K562 (cell line): ENCODE data around the gene C1QTNF5. TPM values are rescaled to one million over a fixed set of nuclear protein-coding genes. Genes with fewer than 3 reads are reported as not detected.
A peak's percentile ranks its signal among the peaks of the same experiment; 100 is the strongest.

Source experiments
- BRF1 ChIP-seq: IDR thresholded peaks from 3 replicates; pipeline ENCODE4 v1.6.1; 2011; ENCODE audit warnings: borderline replicate concordance, mild to moderate bottlenecking; ENCODE audit not compliant: insufficient read length; ENCODE audit errors: extremely low read depth
- CBFB ChIP-seq: sonication (generic); formaldehyde crosslinking; IDR thresholded peaks from 2 replicates; pipeline ENCODE4 v1.4.0; 2020; ENCODE audit warnings: mild to moderate bottlenecking, missing genetic modification reagents
- CBX8 ChIP-seq: fragments of 200-600 bp; sonication (generic); IDR thresholded peaks from 2 replicates; pipeline ENCODE4 v1.6.1; 2012; ENCODE audit warnings: borderline replicate concordance, mixed run types, low read depth, mild to moderate bottlenecking, moderate library complexity, mixed read lengths, low read length, control low read depth, inconsistent platforms; ENCODE audit not compliant: poor library complexity, severe bottlenecking; ENCODE audit errors: extremely low read depth
- CREB1 ChIP-seq, 2 experiments: sonication (generic) in 1 of 2; formaldehyde crosslinking in 1 of 2; IDR thresholded peaks; 2 replicates each; pipeline versions ENCODE4 v1.6.1 to v1.8.0; 2012 to 2022; ENCODE audit warnings: inconsistent platforms in 1 of 2, mild to moderate bottlenecking in 1 of 2, missing genetic modification reagents in 1 of 2, moderate library complexity in 1 of 2
- KDM5B ChIP-seq: fragments of 200-600 bp; sonication (generic); IDR thresholded peaks from 2 replicates; pipeline ENCODE4 v1.6.1; 2012; ENCODE audit warnings: low read depth, mild to moderate bottlenecking, moderate library complexity, low read length, control low read depth, inconsistent platforms; ENCODE audit not compliant: insufficient replicate concordance
- MTA3 ChIP-seq: fragments of 450-650 bp; formaldehyde crosslinking; IDR thresholded peaks from 2 replicates; pipeline ENCODE4 v1.6.1; 2017; ENCODE audit warnings: mild to moderate bottlenecking, borderline replicate concordance
- RB1 ChIP-seq: fragments of 450-650 bp; IDR thresholded peaks from 2 replicates; pipeline ENCODE4 v1.6.1; 2017; ENCODE audit warnings: low read depth, mild to moderate bottlenecking
- RBM14 ChIP-seq: fragments of 200-400 bp; formaldehyde crosslinking; IDR thresholded peaks from 2 replicates; pipeline ENCODE4 v1.6.1; 2018; ENCODE audit warnings: low read depth, mild to moderate bottlenecking, low read length, moderate library complexity, borderline replicate concordance; ENCODE audit not compliant: insufficient read depth
- SIN3A ChIP-seq, 2 experiments: fragments of 150-350 bp in 1 of 2; IDR thresholded peaks; 2 replicates each; pipeline ENCODE4 v1.6.1; 2011 to 2016; ENCODE audit warnings: borderline replicate concordance in 2 of 2, low read depth in 2 of 2, low read length in 2 of 2, mild to moderate bottlenecking in 2 of 2, moderate library complexity in 2 of 2; ENCODE audit not compliant: control insufficient read depth in 1 of 2
- TARDBP ChIP-seq: fragments of 450-650 bp; IDR thresholded peaks from 2 replicates; pipeline ENCODE4 v1.6.1; 2016
- ZFX ChIP-seq: sonication (generic); formaldehyde crosslinking; IDR thresholded peaks from 2 replicates; pipeline ENCODE4 v1.8.0; 2022; ENCODE audit warnings: mild to moderate bottlenecking, missing genetic modification reagents, moderate library complexity
- ZNF444 ChIP-seq: fragments of 250-450 bp; sonication (Bioruptor Pico); IDR thresholded peaks from 2 replicates; pipeline ENCODE4 v1.4.0; 2020; ENCODE audit warnings: mild to moderate bottlenecking, moderate library complexity
- polyA plus RNA-seq, 8 experiments: library from polyadenylated mRNA; depleted of rRNA in 4 of 8; stranded (reverse) in 5 of 8; unstranded in 3 of 8; fragments of >200 nt; fragmentation: Nextera tagmentation in 2 of 8; fragmentation: Illumina TruSeq in 1 of 8; extraction: Ambion mirVana in 2 of 8; extraction: Trizol in 1 of 8; gene quantifications; 2 replicates each; pipeline versions ENCODE4 v1.2.1 to v1.2.3, GENCODE V29; 2011 to 2014; ENCODE audit warnings: inconsistent platforms in 1 of 8, missing spikeins in 1 of 8
- total RNA-seq, 7 experiments: library from RNA; depleted of rRNA in 6 of 7; stranded (reverse); fragments of >200 nt in 6 of 7; fragmentation: Illumina TruSeq in 2 of 7; extraction: Trizol in 2 of 7; gene quantifications; 2 replicates each; pipeline versions ENCODE4 v1.2.1 to v1.2.3, GENCODE V29; 2011 to 2021; ENCODE audit warnings: low replicate concordance in 1 of 7
- TF ChIP-seq, protein P1 (sequence below), 2 experiments: fragments of 250-450 bp in 1 of 2; fragments of 450-650 bp in 1 of 2; sonication (Bioruptor Pico) in 1 of 2; IDR thresholded peaks; 2 replicates each; pipeline versions ENCODE4 v1.6.1 to v1.8.0; 2016 to 2021; ENCODE audit warnings: mild to moderate bottlenecking in 2 of 2, moderate library complexity in 2 of 2, missing compliant biosample characterization in 1 of 2, missing genetic modification characterization in 1 of 2
- TF ChIP-seq, protein P2 (sequence below): IDR thresholded peaks from 2 replicates; pipeline ENCODE4 v1.6.1; 2016; ENCODE audit warnings: missing genetic modification characterization, missing compliant biosample characterization
- TF ChIP-seq, protein P3 (sequence below), 2 experiments: fragments of 450-650 bp in 1 of 2; sonication (generic) in 1 of 2; formaldehyde crosslinking in 1 of 2; IDR thresholded peaks in 1 of 2; conservative IDR thresholded peaks in 1 of 2; 2 replicates each; pipeline versions ENCODE4 v1.6.1 to v1.8.1; 2016 to 2023; ENCODE audit warnings: mild to moderate bottlenecking in 2 of 2, moderate library complexity in 2 of 2, inconsistent platforms in 1 of 2, missing genetic modification reagents in 1 of 2
- TF ChIP-seq, protein P4 (sequence below): fragments of 250-450 bp; sonication (Bioruptor Pico); IDR thresholded peaks from 2 replicates; pipeline ENCODE4 v1.9.0; 2021; ENCODE audit warnings: mild to moderate bottlenecking, inconsistent platforms
- TF ChIP-seq, protein P5 (sequence below): fragments of 250-450 bp; sonication (Bioruptor Pico); IDR thresholded peaks from 2 replicates; pipeline ENCODE4 v1.5.1; 2021; ENCODE audit warnings: mild to moderate bottlenecking

C1QTNF5 gene
- total and polyA plus RNA-seq, 9 of the 15 experiments (the other 6 are each of a cell fraction or from before 2014, with no cell fraction given), result 0.07 to 0.76 (median 0.24) TPM; not detected in 1

DNA sequence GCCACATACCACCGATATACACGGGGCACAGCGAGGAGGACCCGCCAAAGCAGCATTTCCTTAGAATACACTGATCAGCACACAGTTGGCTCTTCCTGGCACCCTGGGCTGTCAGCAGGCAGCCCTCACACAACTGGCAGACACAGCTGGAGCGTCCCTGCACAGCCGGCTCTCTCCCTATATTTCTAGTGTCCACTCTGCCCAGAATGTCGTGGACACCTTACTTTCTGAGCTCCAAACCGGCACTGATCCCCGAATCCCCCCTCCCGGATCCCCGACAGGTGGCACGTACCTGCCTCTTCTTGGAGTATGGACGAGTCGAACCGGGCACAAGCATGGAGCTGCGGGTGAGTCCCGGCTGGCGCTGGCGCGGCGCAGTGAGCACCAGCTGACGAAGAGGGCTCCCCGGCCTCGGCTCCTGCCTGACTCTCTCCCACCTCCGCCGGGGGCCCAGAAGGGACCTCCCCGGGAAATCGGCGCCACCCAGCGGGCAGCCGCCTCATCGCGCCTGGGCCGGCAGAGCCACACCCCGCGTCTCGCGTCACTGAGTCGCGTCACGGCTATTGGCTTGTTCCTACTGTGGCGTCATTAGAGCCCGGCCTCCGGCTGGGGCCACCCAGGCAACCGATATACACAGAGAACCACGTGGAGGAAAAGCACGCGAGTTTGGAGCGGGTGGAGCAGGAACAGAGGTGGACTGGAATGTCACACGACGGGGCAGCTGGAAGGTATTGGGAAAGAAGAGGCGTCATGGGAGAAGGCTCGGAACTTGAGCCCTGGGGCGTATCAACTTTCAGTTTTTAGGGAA is 40.7 kb upstream of the C1QTNF5 start, which contains the start of gene USP2 (continued):
- TF ChIP-seq, protein P1, sequence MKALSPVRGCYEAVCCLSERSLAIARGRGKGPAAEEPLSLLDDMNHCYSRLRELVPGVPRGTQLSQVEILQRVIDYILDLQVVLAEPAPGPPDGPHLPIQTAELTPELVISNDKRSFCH (CRISPR knock-in tag; IDR thresholded peaks at IDR 0.05), result no peak
- TF ChIP-seq, protein P1 (tag; IDR thresholded peaks at IDR 0.05), result peak; percentile 81
- TF ChIP-seq MTA3 (peak; percentile 93; the same call in 1 of the 2 replicates), ZFX (peak; percentile 65), ZNF444 (no peak), CREB1 (IDR thresholded peaks at IDR 0.05) (peak; percentile 96), CREB1 (CRISPR knock-in tag; IDR thresholded peaks at IDR 0.05) (peak; percentile 97), KDM5B (peak; percentile 50), CBFB (0 out of 2 replicates have a peak, but pooled peaks have one; percentile 21), SIN3A (IDR thresholded peaks at IDR 0.05; ENCODE audit: borderline replicate concordance in 2 of 2, control insufficient read depth in 1 of 2, low read depth in 2 of 2, low read length in 2 of 2) (peak; percentile 99), RBM14 (no peak), TARDBP (peak; percentile 90), CBX8 (no peak), BRF1 (no peak), RB1 (peak; percentile 95)
- TF ChIP-seq, protein P2, sequence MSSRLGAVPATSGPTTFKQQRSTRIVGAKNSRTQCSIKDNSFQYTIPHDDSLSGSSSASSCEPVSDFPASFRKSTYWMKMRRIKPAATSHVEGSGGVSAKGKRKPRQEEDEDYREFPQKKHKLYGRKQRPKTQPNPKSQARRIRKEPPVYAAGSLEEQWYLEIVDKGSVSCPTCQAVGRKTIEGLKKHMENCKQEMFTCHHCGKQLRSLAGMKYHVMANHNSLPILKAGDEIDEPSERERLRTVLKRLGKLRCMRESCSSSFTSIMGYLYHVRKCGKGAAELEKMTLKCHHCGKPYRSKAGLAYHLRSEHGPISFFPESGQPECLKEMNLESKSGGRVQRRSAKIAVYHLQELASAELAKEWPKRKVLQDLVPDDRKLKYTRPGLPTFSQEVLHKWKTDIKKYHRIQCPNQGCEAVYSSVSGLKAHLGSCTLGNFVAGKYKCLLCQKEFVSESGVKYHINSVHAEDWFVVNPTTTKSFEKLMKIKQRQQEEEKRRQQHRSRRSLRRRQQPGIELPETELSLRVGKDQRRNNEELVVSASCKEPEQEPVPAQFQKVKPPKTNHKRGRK, result no peak
- TF ChIP-seq, protein P3, sequence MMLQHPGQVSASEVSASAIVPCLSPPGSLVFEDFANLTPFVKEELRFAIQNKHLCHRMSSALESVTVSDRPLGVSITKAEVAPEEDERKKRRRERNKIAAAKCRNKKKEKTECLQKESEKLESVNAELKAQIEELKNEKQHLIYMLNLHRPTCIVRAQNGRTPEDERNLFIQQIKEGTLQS (IDR thresholded peaks at IDR 0.05), result peak; percentile 55
- TF ChIP-seq, protein P3 (CRISPR knock-in tag; conservative IDR thresholded peaks at IDR 0.05), result peak; percentile 42; the same call in 1 of the 2 replicates
- TF ChIP-seq, protein P4, sequence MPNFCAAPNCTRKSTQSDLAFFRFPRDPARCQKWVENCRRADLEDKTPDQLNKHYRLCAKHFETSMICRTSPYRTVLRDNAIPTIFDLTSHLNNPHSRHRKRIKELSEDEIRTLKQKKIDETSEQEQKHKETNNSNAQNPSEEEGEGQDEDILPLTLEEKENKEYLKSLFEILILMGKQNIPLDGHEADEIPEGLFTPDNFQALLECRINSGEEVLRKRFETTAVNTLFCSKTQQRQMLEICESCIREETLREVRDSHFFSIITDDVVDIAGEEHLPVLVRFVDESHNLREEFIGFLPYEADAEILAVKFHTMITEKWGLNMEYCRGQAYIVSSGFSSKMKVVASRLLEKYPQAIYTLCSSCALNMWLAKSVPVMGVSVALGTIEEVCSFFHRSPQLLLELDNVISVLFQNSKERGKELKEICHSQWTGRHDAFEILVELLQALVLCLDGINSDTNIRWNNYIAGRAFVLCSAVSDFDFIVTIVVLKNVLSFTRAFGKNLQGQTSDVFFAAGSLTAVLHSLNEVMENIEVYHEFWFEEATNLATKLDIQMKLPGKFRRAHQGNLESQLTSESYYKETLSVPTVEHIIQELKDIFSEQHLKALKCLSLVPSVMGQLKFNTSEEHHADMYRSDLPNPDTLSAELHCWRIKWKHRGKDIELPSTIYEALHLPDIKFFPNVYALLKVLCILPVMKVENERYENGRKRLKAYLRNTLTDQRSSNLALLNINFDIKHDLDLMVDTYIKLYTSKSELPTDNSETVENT, result peak; percentile 57; the same call in 1 of the 2 replicates
- TF ChIP-seq, protein P5, sequence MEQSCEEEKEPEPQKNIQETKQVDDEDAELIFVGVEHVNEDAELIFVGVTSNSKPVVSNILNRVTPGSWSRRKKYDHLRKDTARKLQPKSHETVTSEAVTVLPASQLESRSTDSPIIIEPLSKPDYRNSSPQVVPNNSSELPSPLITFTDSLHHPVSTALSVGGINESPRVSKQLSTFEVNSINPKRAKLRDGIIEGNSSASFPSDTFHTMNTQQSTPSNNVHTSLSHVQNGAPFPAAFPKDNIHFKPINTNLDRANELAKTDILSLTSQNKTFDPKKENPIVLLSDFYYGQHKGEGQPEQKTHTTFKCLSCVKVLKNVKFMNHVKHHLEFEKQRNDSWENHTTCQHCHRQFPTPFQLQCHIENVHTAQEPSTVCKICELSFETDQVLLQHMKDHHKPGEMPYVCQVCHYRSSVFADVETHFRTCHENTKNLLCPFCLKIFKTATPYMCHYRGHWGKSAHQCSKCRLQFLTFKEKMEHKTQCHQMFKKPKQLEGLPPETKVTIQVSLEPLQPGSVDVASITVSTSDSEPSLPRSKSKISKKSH (CRISPR knock-in tag), result no peak
